ENCODE measurements around the gene OLFM4.

OLFM4 gene

GRCh38 chr13:53066411-53066810 is 37.8 kb downstream of the OLFM4 start:
- FAIRE-seq, result no peak
- DNase-seq (ENCODE audit: insufficient read length, low spot score), result no peak

DNA sequence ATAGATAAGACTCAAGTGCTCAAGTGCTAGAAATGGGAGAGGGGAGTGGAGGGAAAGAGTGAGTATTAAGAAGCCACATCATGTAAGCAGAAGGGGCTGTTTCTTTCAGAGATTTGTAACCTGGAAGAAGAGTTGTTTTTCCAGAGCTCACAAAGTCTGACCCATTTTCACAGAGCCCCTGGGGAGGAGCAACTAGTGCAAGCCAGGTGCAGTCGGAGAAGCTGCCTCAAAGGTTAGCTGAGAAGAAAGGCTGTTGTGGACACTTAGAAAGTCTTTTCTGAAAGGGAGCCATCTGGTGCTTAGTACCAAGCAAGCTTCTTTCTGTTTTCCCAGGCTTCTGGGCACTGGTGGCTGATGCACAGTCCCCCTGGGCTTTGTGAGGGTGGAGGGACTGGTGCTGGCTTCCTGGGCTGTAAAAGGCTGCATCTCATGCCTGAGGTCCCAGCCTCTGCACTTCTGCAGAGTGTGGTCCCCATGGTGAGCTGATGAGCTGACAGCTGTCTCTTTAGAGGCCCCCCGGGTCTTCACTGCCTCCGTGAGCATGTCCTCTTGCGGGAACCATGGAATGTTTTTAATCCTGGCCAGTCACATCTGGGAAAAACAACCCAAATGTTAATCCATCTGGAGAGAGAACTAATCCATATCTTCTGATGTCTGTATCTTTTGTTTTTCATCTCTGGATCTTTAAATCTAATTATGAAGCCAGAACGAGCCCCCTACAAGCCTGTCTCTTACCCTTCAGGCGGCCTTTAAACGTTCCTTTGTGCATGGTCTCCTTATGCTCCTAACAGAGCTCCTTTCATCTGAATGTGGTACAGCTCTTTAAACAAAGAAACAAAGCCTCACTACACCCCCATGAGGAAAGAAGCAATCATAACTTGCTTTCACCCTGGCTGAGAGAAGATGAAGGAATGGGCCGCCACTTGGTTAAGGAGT is 40.2 kb downstream of the OLFM4 start:
- FAIRE-seq, result no peak

GRCh38 chr13:53069800-53070199 is 41.2 kb downstream of the OLFM4 start:
- no peak for FAIRE-seq

More for the DNA sequence above, 40.2 kb downstream of the OLFM4 start:
- DNase-seq (ENCODE audit: insufficient read length, low spot score), result no peak

DNA sequence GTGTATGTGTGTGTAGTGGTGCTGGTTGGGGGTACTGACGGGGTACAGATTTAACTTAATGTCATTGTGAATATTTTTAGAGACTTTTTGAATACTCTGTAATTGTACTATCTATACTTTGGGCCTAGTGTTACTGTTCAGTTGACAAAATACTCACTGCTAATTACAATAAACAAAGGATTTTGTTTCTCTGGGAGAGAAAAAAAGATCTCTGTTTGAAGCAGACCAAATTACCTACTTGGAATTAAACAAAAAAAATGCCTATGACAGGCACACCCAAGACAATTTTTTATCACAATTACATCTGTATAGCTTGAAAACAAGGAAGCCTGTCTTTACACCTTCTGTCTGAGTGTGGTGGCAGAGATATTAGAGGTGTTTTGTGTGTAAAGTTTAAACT is 45.1 kb downstream of the OLFM4 start:
- FAIRE-seq, result no peak
- DNase-seq (ENCODE audit: insufficient read length, low spot score), result no peak

More at GRCh38 chr13:53069800-53070199, 41.2 kb downstream of the OLFM4 start:
- no peak for DNase-seq (ENCODE audit: insufficient read length, low spot score)

- FAIRE-seq (no peak), DNase-seq (ENCODE audit: insufficient read length, low spot score) (no peak)
Measured at GRCh38 chr13:53074114-53074513, 45.5 kb downstream of the OLFM4 start.

GRCh38 chr13:53075356-53076041 is 46.9 kb downstream of the OLFM4 start:
- DNase-seq (ENCODE audit: insufficient read length, low spot score) (no peak), FAIRE-seq (no peak)

DNA sequence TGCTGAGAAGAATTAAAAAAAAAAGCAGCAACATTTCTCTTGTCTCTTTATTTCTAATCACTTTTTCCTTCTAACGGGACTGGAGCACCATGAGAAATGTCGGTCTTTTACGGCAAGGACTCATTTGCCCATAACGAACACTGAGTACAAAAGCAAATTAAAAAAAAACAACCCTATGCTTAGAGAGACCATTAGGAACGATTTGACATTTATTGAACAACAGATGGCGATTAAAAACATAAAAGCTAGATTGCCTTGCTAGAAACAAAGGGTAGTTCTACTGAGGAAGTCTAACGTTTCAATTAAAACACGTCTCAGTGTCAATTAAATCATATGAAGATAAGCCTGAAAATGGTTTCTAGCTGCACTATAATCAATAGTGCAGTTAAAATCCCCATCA is 51.1 kb downstream of the OLFM4 start:
- no peak for FAIRE-seq
- no peak for DNase-seq (ENCODE audit: insufficient read length, low spot score)

- FAIRE-seq (no peak), DNase-seq (ENCODE audit: insufficient read length, low spot score) (no peak)
Measured at GRCh38 chr13:53088871-53089270, 60.3 kb downstream of the OLFM4 start.

DNA sequence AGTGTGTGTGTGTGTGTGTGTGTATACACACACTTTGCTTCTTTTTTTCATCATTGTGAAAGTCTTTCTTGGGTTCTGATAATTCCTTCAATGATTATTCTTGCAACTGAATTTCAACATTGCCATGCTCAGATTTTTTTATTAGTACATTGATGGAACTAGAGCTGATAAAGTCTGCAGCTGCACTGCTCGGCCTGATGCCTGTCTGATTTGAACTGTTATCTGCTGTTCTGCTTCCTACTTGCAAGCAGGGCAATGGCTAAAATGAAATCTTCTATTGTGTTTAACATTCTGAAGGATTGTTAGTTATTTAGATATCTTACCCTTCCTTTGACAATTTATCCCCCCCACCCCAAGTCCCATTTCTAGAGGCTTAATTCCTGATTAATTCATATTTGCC is 61.3 kb downstream of the OLFM4 start:
- FAIRE-seq, result no peak
- no peak for DNase-seq (ENCODE audit: insufficient read length, low spot score)

DNA sequence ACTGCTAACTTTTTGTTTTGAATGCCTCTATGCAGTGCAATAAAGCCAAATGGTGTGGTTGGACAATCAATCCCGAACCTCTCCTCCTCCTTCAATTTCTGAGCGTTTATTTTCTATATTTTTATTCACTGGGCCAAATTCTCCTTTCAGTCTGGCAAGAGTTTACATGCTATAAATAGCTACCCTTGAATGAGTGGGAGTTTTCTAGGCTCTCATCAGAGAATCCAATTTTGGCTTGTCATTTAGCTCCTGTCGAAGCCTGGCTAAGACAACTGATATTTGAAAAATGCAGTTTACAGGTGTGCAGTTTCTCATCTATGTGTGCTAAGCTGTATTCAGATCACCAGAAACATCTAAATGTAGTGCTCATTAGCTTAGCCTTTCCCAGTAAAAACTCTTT is 61.8 kb downstream of the OLFM4 start:
- DNase-seq (ENCODE audit: insufficient read length, low spot score) (no peak), FAIRE-seq (no peak)

DNA sequence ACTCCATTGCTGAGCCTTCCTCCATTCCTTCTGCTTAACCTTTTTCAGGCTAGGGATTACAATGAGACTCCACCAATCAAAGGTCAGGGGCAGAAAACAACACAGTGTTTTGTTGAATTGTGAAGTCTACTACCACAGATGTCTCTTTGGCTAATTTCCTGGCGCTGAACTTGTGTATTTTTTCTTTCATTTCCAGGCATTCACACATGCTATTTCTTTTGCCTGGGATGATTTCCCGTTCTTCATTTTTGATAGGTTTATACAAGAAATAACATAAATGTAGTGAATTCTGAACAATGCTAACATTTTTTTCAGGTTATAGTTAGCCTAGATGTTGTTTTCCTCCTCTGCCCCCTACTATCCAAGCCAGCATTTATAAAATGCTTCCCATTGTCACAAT is 64.3 kb downstream of the OLFM4 start:
- FAIRE-seq, result no peak
- no peak for DNase-seq (ENCODE audit: insufficient read length, low spot score)

DNA sequence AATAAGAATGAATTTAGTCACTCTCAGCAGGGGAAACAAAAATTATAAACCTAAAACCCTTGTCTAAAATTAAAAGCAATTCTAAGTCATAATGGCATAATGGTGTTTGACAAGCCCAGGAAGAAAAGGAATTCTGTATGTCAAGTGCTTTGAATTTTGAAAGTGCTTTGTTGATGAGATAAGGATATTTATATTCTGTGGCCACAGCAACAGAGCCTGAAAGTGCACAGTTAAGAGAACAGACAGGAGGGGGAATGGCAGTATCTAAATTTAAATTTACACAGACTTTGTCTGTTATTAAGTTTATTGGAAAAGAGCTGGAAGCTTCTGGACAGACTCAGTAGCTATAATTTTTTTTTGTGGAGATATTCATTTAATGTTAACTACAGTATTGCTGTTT is 69.8 kb downstream of the OLFM4 start:
- DNase-seq (ENCODE audit: insufficient read length, low spot score) (no peak), FAIRE-seq (no peak)

DNA sequence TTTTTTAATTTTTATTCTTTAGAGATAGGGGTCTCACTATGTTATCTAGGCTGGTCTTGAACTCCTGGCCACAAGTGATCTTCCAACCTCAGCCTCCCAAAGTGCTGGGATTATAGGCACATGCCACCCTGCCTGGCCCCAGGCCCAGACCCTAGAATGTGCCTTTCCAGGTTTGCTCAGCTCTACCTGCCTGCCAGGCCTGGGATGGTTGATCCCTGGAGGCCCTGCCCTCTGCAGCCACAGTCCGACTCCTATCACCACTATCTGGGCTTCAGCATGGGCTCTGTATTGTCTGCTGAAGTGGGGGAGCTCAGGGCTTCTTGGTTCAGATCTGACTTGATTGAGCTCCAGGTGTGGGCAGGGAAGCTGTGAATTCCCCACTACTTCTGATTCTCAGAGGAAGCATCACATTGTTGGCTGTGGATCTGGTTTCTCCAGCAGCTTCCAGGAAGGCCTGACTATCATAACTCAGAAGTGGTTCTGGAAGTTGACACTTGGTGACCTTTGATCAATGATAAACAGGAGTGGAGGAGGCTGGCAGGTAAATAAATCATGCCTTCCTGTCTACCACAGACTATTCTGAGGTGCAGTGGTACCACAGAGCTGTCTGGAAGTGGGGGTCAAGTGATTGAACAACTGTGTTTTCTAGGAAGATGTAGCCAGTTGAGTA is 71.9 kb downstream of the OLFM4 start:
- no peak for DNase-seq (ENCODE audit: insufficient read length, low spot score)
- no peak for FAIRE-seq
